HUES64 (cell line): ENCODE measurements around the gene EPHX1.

Experiments
- H3K27ac ChIP-seq: 2 replicates; pipeline ENCODE4 v1.7.0; 2013; ENCODE audit warnings: low read depth, low read length, inconsistent platforms
- H3K27me3 ChIP-seq: 2 replicates; pipeline ENCODE4 v1.6.1; 2013; ENCODE audit warnings: mild to moderate bottlenecking, low read length; ENCODE audit not compliant: insufficient read depth
- H3K36me3 ChIP-seq: 2 replicates; pipeline ENCODE4 v1.6.1; 2013; ENCODE audit warnings: mild to moderate bottlenecking, low read length; ENCODE audit not compliant: insufficient read depth
- H3K4me1 ChIP-seq: 2 replicates; pipeline ENCODE4 v1.6.1; 2013; ENCODE audit warnings: mild to moderate bottlenecking, low read length, moderate library complexity; ENCODE audit not compliant: insufficient read depth
- H3K4me3 ChIP-seq: 2 replicates; pipeline ENCODE4 v1.5.1; 2013; ENCODE audit warnings: mild to moderate bottlenecking, low read length, moderate library complexity
- H3K9ac ChIP-seq: 2 replicates; pipeline ENCODE4 v1.6.1; 2013; ENCODE audit warnings: mild to moderate bottlenecking, low read depth, low read length
- H3K9me3 ChIP-seq: 2 replicates; pipeline ENCODE4 v1.6.1; 2013; ENCODE audit warnings: low read depth, low read length; ENCODE audit not compliant: insufficient read depth
- WGBS: fragments of 150-250, 120-280 bp; methylation state at CpG from one replicate; pipeline ENCODE4 v1.1.7; 2013; ENCODE audit warnings: missing lambda C conversion rate; 5-methylcytosine and 5-hydroxymethylcytosine counted together

Gene EPHX1

DNA sequence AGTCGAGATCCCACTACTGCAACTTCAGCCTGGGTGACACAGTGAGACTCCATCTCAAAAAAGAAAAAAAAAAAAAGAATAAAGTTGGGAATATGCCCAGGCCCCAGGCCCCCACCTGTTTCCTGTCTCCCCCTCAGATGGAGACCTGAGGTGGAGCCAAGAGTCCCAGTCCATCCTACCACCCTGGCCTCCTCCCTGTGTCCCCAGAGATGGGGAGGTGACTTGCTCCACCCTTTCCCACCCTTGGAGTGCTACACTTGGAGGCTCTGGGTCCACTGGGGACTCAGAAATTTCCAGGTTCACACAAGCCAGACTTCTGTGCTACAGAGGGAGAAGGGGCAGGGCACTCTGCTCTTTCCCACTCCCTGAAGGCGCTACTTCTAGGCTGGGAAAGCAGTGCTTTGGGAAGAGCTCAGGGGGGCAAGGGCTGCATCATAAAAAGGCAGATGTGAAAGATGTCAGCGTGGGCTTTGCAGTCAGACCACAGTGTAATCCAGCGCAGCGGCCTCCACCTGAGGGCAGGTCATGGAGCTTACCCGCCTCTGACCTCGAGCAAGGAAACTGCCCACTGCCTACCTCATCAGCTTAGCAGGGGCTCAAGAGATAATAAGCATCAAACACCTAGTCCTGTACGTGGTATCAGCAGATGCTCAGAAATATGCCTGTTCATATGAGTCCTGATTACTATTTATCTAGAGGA is 58.9 kb downstream of the EPHX1 start:
- peaks cover 87% of the 10 kb centered on the region for H3K36me3 ChIP-seq
- no peak overlapping the region for H3K9ac ChIP-seq
- H3K27ac ChIP-seq = no peak overlapping the region
- no peak overlapping the region for H3K4me3 ChIP-seq
- no peaks in the 10 kb centered on the region for H3K9me3 ChIP-seq
- no peaks in the 10 kb centered on the region for H3K4me1 ChIP-seq
- H3K27me3 ChIP-seq = no peaks in the 10 kb centered on the region
- WGBS = 90% methylated on average over 8 of the region's 8 CpGs

DNA sequence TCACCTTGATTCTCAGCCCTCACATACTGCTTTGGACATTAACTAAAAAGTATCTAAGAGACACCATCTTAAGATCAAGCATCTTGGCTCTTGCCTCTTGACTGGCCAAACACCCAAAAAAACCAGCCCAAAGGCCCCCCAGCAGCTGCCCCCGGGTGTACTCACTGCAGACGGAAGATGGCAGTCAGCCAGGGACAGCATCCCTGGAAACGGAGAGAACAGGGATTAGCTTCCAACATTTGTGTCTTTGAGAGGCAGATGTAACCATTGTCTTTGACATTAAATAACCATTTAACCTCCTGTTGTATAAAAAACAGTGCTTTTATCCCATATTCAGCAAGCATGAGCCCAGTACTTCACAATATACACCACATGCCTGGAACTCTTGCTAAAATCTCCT is 61.0 kb downstream of the EPHX1 start:
- Histone ChIP-seq H3K27me3 (no peaks in the 10 kb centered on the region), H3K4me3 (no peak overlapping the region), H3K4me1 (no peaks in the 10 kb centered on the region), H3K9ac (no peak overlapping the region), H3K36me3 (peaks cover 78% of the 10 kb centered on the region), H3K27ac (no peak overlapping the region), H3K9me3 (no peaks in the 10 kb centered on the region)
- WGBS = 87% methylated on average over 3 of the region's 3 CpGs

DNA sequence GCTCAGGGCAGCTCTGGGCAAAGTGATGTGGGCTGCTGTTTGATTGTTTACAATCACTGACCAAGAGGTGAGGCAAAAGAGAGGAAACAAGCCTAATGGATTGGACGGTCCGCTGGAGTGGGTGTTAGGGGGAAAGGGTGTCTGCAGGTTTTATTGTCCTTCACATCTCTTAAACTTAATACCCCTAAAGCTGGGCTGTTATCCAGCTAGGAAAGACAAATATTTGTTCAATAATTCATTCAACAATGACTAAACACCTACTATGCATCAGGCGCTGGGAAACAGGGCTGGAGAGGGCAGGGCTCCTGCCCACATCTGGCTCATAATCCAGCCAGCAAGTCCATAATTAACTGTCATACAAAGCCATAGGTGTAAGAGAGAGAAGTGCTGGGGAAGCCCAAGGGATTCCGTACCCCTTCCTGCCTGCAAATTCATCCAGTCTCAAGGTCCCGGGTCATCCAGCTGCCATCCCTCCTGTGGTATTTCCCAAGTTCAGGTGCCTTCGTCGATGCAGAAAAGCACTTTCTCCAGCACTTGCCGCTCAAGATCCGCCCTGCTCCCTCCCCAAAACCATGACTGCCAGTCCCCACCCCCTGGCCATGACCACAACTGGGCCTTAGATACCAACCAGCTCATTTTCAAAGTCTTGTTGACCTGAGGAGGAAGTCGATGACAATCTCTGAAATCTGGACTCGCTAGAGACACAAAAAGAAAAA is 61.6 kb downstream of the EPHX1 start:
- Histone ChIP-seq H3K4me3 (no peak overlapping the region), H3K36me3 (peaks cover 76% of the 10 kb centered on the region), H3K9ac (no peak overlapping the region), H3K27me3 (no peaks in the 10 kb centered on the region), H3K27ac (no peak overlapping the region), H3K4me1 (no peaks in the 10 kb centered on the region), H3K9me3 (no peaks in the 10 kb centered on the region)
- 78% methylated on average over 10 of the region's 11 CpGs for WGBS

DNA sequence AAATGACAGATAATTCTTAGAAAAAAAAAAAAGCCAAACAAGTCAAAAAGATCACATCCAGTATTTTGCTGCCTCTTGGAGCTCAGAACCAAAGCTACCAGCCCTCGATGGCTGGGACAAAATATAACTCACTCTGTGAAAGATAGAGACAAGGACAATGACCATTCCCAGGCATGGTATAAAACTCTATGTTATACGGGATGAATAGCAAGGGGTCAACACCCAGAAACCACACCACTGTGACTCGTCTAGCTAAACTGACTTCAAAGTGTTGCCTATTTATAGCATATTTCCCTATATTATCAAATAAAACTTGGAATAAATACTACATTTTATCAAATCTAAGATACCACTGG is 62.1 kb downstream of the EPHX1 start:
- WGBS = 90% methylated on average over 3 of the region's 3 CpGs
- Histone ChIP-seq H3K4me1 (no peaks in the 10 kb centered on the region), H3K4me3 (no peak overlapping the region), H3K36me3 (peaks cover 74% of the 10 kb centered on the region), H3K9me3 (no peaks in the 10 kb centered on the region), H3K27me3 (no peaks in the 10 kb centered on the region), H3K27ac (no peak overlapping the region), H3K9ac (no peak overlapping the region)

DNA sequence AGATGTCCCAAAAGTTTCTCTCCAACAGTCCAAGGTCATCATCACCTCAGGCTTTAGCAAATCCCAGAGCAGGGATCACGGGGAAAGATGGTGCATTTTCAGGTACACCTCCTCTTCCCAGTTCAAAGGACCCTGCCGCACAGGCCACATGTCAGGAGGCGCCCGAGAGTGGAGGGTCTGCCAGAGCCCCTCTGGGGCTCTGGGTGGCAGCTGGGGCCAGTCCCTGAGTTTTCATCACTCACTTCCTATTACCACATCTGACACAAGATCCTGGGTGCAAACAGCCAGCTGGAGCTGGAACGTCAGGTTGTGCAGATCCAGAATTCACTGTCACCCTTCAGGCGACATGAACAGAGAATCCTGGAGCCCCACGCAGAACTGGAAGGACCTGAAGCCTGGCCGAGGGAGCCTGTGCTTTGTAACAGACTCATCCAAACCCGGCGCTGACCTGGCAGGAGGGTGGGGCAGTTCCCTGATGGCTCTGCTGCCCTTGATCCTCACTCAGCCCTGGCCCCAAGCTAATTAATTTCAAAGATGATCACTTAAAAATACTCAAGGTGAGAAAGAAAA is 63.4 kb downstream of the EPHX1 start:
- Histone ChIP-seq H3K9me3 (no peaks in the 10 kb centered on the region), H3K4me3 (no peak overlapping the region), H3K9ac (no peak overlapping the region), H3K4me1 (no peaks in the 10 kb centered on the region), H3K27ac (no peak overlapping the region), H3K27me3 (no peaks in the 10 kb centered on the region), H3K36me3 (peaks cover 67% of the 10 kb centered on the region)
- 93% methylated on average over 10 of the region's 10 CpGs for WGBS

DNA sequence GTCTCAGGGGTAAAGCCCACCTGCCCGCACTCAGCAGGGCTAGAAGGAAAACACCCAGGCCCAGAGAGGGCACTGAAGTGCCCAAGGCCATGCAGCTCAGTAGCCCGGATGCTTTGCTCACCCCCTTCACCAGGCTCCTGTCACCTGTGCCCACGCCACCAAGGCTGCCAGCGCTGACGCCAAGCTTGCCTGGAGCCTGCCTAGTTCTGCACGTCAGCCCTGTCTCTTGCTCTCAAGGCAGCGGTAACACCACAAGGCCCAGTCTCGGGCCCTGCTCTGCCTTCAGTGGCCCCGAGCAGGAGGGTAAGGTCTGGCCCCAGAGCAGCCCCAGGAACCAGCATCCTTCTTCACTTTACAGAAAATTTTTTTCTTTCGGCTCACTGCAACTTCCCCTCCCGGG is 64.5 kb downstream of the EPHX1 start:
- H3K9me3 ChIP-seq = no peaks in the 10 kb centered on the region
- no peak overlapping the region for H3K27ac ChIP-seq
- no peaks in the 10 kb centered on the region for H3K4me1 ChIP-seq
- peaks cover 57% of the 10 kb centered on the region for H3K36me3 ChIP-seq
- no peaks in the 10 kb centered on the region for H3K27me3 ChIP-seq
- WGBS = 96% methylated on average over 11 of the region's 11 CpGs
- H3K9ac ChIP-seq = no peak overlapping the region
- no peak overlapping the region for H3K4me3 ChIP-seq

DNA sequence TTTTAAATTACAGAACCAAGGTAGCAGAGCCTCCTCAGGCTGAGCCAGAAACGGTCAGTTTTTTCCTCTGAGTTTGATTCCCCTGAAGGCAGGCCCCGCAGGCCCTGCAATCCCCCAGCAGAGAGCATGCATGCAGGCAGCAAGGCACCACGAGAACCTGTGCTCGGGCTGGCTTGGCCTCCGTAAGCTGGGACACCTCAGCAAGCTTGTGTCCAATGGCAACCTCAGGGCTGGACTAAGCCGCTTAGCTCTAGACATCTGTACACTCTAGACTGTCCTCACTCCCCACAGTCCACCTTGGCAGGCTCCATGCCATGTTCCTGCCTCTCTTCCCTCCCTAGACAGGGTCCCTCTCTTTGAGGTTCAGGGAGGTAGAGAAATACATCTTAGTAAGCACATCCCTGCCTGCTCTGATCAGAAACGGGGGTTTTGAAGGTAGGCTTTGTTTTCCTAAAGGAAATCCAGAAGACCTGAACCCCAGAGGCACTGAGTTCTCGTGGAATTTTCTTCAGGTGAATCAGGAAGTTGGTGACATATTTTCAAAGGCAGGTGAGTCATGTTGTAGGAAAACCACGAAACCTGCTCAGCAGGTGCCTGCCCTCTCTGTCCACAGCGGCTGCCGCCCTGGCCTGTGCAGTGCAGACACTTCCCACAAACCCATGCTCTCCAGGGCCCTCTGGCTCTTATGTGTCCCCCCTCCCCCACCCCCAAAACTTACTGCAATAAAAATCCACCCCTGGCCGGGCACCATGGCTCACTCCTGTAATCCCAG is 65.3 kb downstream of the EPHX1 start:
- Histone ChIP-seq H3K9ac (no peak overlapping the region), H3K4me3 (no peak overlapping the region), H3K36me3 (peaks cover 53% of the 10 kb centered on the region), H3K9me3 (no peaks in the 10 kb centered on the region), H3K4me1 (peaks cover 3% of the 10 kb centered on the region), H3K27ac (no peak overlapping the region), H3K27me3 (no peaks in the 10 kb centered on the region)
- 90% methylated on average over 12 of the region's 12 CpGs for WGBS

DNA sequence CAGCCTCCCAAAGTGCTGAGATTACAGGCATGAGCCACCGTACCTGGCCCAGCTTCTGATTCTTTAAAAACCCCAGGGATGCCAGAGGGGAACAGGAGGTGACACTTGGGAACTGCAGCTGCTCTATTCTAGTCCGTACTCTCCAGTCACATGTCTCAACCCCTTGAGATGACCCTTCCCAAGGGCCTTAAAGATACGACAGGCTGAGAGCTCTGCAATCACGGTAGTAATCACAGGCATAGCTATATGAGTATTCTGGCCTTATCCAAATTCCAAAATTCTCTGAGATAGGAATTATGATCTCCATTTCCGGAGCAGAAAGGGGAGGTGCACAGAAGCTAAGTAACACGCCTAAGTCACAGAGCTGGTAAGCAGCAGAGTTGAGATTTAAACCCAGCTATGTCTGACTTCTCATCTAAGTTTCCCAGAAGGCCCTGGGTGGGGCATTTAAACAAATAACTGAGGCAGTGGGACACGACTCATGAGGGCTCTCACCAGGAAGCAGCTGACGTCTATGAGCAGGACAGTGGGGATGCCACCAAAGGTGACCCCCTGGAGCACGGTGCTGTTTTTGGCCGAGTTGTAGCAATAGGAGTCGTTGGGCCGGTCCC is 67.1 kb downstream of the EPHX1 start:
- H3K27ac ChIP-seq = no peak overlapping the region
- peaks cover 9% of the 10 kb centered on the region for H3K27me3 ChIP-seq
- H3K36me3 ChIP-seq = peaks cover 38% of the 10 kb centered on the region
- WGBS = 93% methylated on average over 12 of the region's 12 CpGs
- H3K4me1 ChIP-seq = peaks cover 16% of the 10 kb centered on the region
- H3K9ac ChIP-seq = no peak overlapping the region
- H3K4me3 ChIP-seq = no peak overlapping the region
- H3K9me3 ChIP-seq = no peaks in the 10 kb centered on the region

DNA sequence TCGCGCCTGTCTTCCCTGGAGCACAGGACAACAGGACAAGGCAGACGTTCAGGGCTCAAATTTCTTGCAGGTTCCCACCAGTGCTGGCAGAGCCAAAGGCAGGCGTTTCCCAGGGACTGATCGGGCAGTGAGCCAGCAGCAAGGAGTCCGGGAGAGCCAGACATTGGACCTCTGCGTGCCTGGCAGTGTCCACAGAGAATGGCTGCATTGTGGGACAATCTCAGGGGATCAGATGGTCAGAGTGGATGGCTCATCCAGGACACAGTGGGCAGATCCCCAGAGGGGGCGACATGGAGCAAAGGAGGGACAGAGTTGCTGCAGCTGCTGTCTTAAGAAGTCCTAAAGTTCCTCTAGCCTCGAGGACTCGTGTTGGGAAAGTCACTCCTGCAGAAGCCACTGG is 67.7 kb downstream of the EPHX1 start:
- H3K27me3 ChIP-seq = peaks cover 13% of the 10 kb centered on the region
- H3K27ac ChIP-seq = no peak overlapping the region
- no peaks in the 10 kb centered on the region for H3K9me3 ChIP-seq
- H3K36me3 ChIP-seq = peaks cover 34% of the 10 kb centered on the region
- H3K9ac ChIP-seq = no peak overlapping the region
- peaks cover 16% of the 10 kb centered on the region for H3K4me1 ChIP-seq
- no peak overlapping the region for H3K4me3 ChIP-seq
- 79% methylated on average over 10 of the region's 10 CpGs for WGBS

DNA sequence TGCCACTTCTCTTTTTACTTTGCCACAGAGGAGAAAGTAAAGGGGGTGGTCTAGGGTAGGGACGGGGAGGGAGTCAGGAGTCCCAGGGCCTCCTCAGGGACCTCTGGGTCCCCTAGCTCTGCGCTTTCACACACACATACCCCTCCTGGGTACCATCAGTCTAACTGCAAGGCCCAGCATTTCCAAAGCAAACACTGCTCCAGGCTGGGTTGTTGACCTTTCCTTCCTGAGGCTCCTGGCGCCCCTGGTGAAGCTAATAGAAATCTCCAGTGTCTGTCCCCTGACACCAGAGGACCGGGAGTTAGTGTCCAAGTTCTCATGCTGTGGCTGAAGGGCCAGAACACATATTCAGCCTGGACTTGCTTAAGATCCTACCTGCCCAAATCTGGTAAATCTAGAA is 68.4 kb downstream of the EPHX1 start:
- no peak overlapping the region for H3K27ac ChIP-seq
- no peak overlapping the region for H3K4me3 ChIP-seq
- no peak overlapping the region for H3K9ac ChIP-seq
- H3K36me3 ChIP-seq = peaks cover 28% of the 10 kb centered on the region
- H3K9me3 ChIP-seq = no peaks in the 10 kb centered on the region
- peaks cover 20% of the 10 kb centered on the region for H3K27me3 ChIP-seq
- peaks cover 16% of the 10 kb centered on the region for H3K4me1 ChIP-seq
- 78% methylated on average over 3 of the region's 4 CpGs for WGBS
